ENCODE data around the gene RBMXL3.

DNA sequence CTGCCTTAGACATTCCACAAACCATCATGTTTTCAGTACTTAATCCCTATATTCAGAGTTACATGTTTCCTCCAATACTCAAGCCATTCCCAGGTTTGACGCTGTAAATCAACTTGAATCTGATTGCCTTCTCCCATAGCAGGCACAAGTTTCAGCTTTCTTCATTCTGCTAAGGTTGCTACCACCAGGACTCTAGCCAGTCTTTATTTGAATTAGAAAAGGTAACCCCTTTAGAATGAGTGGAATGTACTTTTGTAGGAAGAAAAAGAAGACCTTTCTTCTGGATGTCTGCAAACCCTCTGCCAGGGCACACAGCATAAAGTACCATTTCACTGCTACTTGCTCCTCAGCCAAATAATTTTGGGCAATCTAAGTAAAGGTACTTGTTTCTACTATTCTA lies 10.7 kb upstream of the RBMXL3 start:
- TF ChIP-seq CTCF (IDR thresholded peaks at IDR 0.05; ENCODE audit: borderline replicate concordance, extremely low read depth, low read length, poor library complexity, severe bottlenecking): no peak
- no peak for TF ChIP-seq EZH2 (IDR thresholded peaks at IDR 0.05; ENCODE audit: borderline replicate concordance, low read depth, low read length, severe bottlenecking)

Data from DND-41 (cell line).